Activated T-cell treated with anti-CD3 and anti-CD28 coated beads, Interleukin-2, amount 50 U/mL, for 72 hours (primary cell): ENCODE results near the gene BANF2. TPM values are rescaled to one million over a fixed set of nuclear protein-coding genes. Genes with fewer than 3 reads are reported as not detected.

ENCODE experiments used
- ATAC-seq, 2 donors: fragments of 150-1000 bp; cut with Tn5 transposase; replicated peaks in 1 of 2; 2 replicates each; pipeline ENCODE4 v1.10.0; 2021; ENCODE audit warnings: moderate library complexity in 2 of 2, mild to moderate bottlenecking in 1 of 2
- DNase-seq, 2 donors: peaks; one replicate each; pipeline ENCODE4 v3.0.0; 2021 to 2022; ENCODE audit warnings: mixed read lengths in 1 of 2
- H3K27ac Mint-ChIP-seq: one replicate; pipeline ENCODE4 v1.8.0; 2022; ENCODE audit warnings: mild to moderate bottlenecking, moderate library complexity, mixed read lengths
- H3K27me3 Mint-ChIP-seq: one replicate; pipeline ENCODE4 v1.8.0; 2022; ENCODE audit warnings: low read depth, mixed read lengths
- H3K36me3 Mint-ChIP-seq, 2 donors: one replicate each; pipeline ENCODE4 v1.8.0; 2022; ENCODE audit warnings: mixed read lengths in 2 of 2, mild to moderate bottlenecking in 1 of 2; ENCODE audit not compliant: insufficient read depth in 2 of 2
- H3K4me1 Mint-ChIP-seq: one replicate; pipeline ENCODE4 v1.8.0; 2022; ENCODE audit warnings: low read depth, mixed read lengths
- H3K4me3 Mint-ChIP-seq, 2 donors: one replicate each; pipeline ENCODE4 v1.8.0; 2022; ENCODE audit warnings: mild to moderate bottlenecking in 2 of 2, mixed read lengths in 2 of 2, moderate library complexity in 2 of 2
- H3K9me3 Mint-ChIP-seq, 2 donors: one replicate each; pipeline ENCODE4 v1.8.0; 2022; ENCODE audit warnings: mixed read lengths in 2 of 2
- total RNA-seq, 2 donors: library from RNA; stranded (reverse); gene quantifications; one replicate each; pipeline ENCODE4 v1.2.3, GENCODE V29; 2022

The BANF2 gene
- total RNA-seq, result not detected

- H3K4me1 Mint-ChIP-seq, result no peaks in the 10 kb centered on the region
- ATAC-seq (no peak), DNase-seq (no peak)
- H3K4me3 Mint-ChIP-seq, result no peak within 1 kb of the TSS
- no peak within 1 kb of the TSS for H3K27ac Mint-ChIP-seq
- no peaks in the 10 kb centered on the region for H3K36me3 Mint-ChIP-seq
- H3K27me3 Mint-ChIP-seq, result no peaks in the 10 kb centered on the region
- H3K9me3 Mint-ChIP-seq, result peaks cover 0 to 1% of the 10 kb centered on the region in 2 donors
Measured at GRCh38 chr20:17699931-17700351, at the start of gene BANF2. Gene BANF2, plus strand, starts transcription at chr20:17699966. Its CDS starts 25,060 bp downstream, at chr20:17725026.

DNA sequence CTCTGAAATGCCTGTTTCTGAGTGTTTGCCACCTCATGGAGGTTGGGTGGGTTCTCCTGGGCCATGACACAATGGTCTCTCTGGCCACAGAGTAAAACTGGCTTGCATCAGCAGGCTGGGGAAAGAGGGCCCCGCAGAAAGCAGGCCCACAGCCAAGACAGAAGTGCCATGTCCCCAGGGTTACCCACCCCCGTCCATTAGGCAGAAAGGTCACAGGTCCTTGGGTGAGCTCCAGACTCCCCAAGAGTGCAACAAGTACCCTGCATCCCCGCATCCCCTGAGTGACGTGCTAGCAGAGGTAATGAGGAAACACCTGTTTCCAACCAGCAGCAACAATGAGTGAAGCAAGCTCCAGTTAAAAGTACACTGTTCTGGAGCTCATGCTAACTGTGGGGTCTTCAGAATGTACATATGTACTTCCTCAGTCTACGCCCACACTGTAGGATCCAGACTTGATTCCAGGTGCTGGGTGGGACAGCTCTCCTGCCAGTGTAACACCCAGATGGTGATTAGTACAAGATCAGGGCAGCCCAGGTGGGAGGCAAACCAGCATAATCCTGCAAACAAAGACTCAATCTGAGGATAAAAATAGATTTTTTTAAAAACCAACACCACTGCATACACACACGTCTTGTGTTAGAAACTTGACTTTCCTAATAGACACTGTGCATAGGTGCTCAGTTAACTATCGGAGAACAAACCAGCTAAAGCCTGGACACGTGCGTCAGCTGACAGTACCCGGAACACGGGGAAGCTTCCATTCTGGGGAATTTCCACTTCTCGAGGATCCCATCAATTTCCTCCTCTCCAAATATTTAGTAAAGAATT lies 49.3 kb upstream of the BANF2 start:
- Mint-ChIP-seq H3K4me1 (peaks cover 8% of the 10 kb centered on the region), H3K27me3 (no peaks in the 10 kb centered on the region), H3K9me3 (no peaks in the 10 kb centered on the region), H3K36me3 (no peaks in the 10 kb centered on the region), H3K27ac (no peak overlapping the region), H3K4me3 (no peak overlapping the region)
- ATAC-seq (no peak), DNase-seq (no peak)

DNA sequence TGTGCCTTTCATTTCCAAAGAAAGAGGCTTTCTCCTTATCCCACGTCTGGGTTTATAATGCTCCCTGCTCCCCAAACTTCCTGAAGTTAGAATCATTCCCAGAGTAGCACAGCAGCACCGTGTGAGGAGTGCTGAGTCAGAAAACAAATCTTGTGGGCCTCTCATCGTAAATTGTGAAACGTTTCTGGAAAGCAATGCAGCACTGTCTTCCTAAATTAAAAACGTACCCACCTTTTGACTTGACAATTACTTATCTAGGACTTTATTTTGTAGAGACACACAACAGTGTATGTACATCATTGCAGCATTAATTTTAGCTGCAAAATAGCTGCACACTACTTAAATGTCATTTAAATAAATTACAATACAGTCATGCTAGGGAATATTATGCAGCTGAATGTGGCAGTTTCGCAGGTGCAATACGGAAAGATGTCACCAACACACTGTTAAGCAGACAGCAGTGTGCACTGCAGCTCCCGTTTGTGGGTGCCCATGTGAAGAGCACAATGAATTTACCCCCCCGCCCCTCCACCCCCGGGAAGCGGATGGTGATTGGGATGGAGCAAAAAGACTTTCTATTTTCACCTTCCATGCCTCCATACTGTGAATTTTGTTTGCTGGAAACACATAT lies 48.5 kb upstream of the BANF2 start:
- ATAC-seq (no peak), DNase-seq (no peak)
- Mint-ChIP-seq H3K9me3 (no peaks in the 10 kb centered on the region), H3K36me3 (no peaks in the 10 kb centered on the region), H3K4me1 (peaks cover 8% of the 10 kb centered on the region), H3K27me3 (no peaks in the 10 kb centered on the region), H3K27ac (no peak overlapping the region), H3K4me3 (no peak overlapping the region)

GRCh38 chr20:17651760-17652388 lies 47.9 kb upstream of the BANF2 start:
- H3K9me3 Mint-ChIP-seq, result no peaks in the 10 kb centered on the region
- no peaks in the 10 kb centered on the region for H3K27me3 Mint-ChIP-seq
- no peak for DNase-seq
- no peak for ATAC-seq
- no peak overlapping the region for H3K4me3 Mint-ChIP-seq
- no peaks in the 10 kb centered on the region for H3K36me3 Mint-ChIP-seq
- H3K27ac Mint-ChIP-seq, result no peak overlapping the region
- H3K4me1 Mint-ChIP-seq, result peaks cover 8% of the 10 kb centered on the region

- no peaks in the 10 kb centered on the region for H3K36me3 Mint-ChIP-seq
- H3K4me3 Mint-ChIP-seq, result no peak overlapping the region
- H3K4me1 Mint-ChIP-seq, result peaks cover 8% of the 10 kb centered on the region
- no peak for ATAC-seq
- H3K27ac Mint-ChIP-seq, result no peak overlapping the region
- no peaks in the 10 kb centered on the region for H3K27me3 Mint-ChIP-seq
- H3K9me3 Mint-ChIP-seq, result no peaks in the 10 kb centered on the region
- DNase-seq, result no peak
Measured at GRCh38 chr20:17652411-17652810, 47.4 kb upstream of the BANF2 start.

DNA sequence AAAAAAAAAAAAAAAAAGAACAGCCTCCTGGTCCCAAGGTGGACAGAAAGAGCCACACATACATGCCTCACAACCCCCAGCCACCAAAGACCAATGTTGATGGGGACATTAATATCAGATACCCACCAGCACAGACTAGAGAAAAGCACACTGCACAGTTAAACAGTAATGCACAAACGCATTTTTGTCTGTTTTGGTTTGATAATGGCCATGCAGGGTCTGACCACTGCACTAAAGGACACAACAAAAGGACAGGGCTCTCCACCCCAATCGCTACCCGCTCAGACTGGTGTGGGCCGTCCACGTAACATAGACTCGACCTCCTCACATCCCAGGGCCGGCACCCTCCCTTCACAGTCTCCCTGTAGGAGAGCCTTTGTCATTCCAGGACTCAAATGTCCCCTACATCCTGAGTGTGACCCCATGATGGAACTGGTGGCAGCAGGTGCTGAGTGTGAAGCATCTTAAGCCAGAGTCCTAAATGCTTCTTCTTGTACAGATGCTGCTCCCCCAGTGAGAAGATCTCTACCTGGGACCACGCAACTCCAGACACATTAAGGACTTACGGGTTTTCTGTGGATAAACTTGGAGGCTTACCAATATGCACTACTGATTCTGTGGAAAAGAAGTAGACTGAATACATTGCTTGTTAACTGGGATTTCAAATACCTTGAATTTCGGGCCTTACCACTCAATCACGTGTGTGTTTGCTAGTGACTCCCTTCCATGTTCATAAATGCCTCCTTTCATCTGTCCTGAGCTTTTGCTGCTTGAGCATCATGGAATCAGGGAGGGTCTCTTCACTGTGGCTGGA lies 45.7 kb upstream of the BANF2 start:
- Mint-ChIP-seq H3K27me3 (no peaks in the 10 kb centered on the region), H3K9me3 (peaks cover 0 to 5% of the 10 kb centered on the region in 2 donors), H3K4me1 (peaks cover 3% of the 10 kb centered on the region), H3K4me3 (no peak overlapping the region), H3K36me3 (peaks cover 8 to 9% of the 10 kb centered on the region in 2 donors), H3K27ac (no peak overlapping the region)
- no peak for ATAC-seq
- no peak for DNase-seq

- no peak for ATAC-seq
- H3K4me1 Mint-ChIP-seq, result no peaks in the 10 kb centered on the region
- H3K36me3 Mint-ChIP-seq, result peaks cover 9 to 10% of the 10 kb centered on the region in 2 donors
- H3K27me3 Mint-ChIP-seq, result no peaks in the 10 kb centered on the region
- H3K27ac Mint-ChIP-seq, result no peak overlapping the region
- H3K9me3 Mint-ChIP-seq, result peaks cover 0 to 5% of the 10 kb centered on the region in 2 donors
- H3K4me3 Mint-ChIP-seq, result no peak overlapping the region
- DNase-seq, result no peak
Measured at GRCh38 chr20:17654649-17655285, 45.0 kb upstream of the BANF2 start.

GRCh38 chr20:17655286-17655651 lies 44.5 kb upstream of the BANF2 start:
- peaks cover 1 to 5% of the 10 kb centered on the region in 2 donors for H3K9me3 Mint-ChIP-seq
- no peak for ATAC-seq
- H3K27ac Mint-ChIP-seq, result no peak overlapping the region

DNA sequence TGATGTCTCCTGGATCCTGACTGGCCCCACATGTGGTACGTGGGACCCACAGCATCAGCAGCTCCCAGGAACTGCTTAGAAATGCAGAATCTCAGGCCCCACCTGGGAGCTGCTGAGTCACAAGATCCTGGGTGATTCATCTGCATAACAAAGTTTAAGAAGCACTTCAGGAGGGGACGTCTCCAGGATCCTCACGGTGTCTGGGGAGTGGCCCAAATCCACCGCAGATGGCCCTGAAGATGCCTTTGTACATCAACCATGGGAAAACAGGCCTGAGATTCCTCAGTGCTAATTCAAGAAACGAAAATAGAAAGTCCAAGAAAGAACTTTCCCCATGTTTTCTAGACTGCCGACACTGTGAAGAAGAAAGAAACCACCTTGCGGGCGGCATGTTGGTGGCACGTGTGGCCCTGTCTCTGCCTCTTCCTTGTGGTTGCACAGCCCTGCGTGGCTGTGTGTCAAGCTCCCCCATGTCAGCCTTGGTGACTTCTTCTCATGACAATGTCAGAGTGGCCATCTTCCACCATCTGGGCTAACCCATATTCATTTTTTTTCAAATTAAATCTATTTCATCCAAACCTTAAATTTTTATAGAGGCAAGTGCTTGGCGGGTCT lies 43.8 kb upstream of the BANF2 start:
- Mint-ChIP-seq H3K27me3 (no peaks in the 10 kb centered on the region), H3K36me3 (peaks cover 9 to 15% of the 10 kb centered on the region in 2 donors), H3K9me3 (peaks cover 1 to 5% of the 10 kb centered on the region in 2 donors), H3K27ac (no peak overlapping the region), H3K4me3 (no peak overlapping the region), H3K4me1 (no peaks in the 10 kb centered on the region)
- ATAC-seq (peak in 1 of 2 donors; percentile 43), DNase-seq (peak in 1 of 2 donors; percentile 15)

More at GRCh38 chr20:17655286-17655651, 44.5 kb upstream of the BANF2 start:
- peaks cover 9 to 14% of the 10 kb centered on the region in 2 donors for H3K36me3 Mint-ChIP-seq
- no peaks in the 10 kb centered on the region for H3K27me3 Mint-ChIP-seq
- H3K4me3 Mint-ChIP-seq, result no peak overlapping the region
- H3K4me1 Mint-ChIP-seq, result no peaks in the 10 kb centered on the region
- no peak for DNase-seq

DNA sequence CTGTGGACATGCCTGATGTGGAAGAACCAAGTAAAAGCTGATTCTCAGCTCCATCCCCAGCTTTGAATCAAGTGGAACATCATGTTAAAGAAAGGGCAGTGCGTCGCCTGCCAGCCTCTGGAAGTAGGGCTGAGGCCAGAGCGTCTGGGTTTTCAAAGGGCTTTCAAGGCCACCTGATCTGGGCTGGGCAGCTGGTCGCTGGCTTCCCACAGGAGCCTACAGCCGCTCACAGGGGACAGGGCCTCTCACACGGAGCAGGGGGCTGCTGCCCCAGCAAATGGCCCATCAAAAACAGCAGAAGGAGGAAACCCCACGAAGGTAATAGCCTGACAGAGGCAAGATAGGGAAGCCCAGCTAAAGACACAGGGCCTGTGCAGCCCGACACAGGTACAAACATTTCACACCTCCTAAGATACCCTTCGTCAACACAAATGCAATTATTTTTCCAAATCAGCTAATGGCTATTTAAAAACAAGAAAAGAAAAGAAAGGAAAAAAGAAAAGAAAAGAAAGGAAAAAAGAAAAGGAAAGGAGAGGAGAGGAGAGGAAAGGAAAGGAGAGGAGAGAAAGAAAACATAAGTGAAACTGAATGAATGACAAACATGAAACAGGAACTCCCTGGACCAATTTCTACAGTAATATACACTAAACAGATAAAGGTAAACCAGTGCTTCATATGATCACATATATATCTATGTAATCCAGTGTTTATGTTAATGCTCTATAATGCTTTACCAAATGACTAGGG lies 42.5 kb upstream of the BANF2 start:
- no peak for DNase-seq
- no peak for ATAC-seq
- Mint-ChIP-seq H3K4me1 (peaks cover 8% of the 10 kb centered on the region), H3K9me3 (peaks cover 1 to 5% of the 10 kb centered on the region in 2 donors), H3K4me3 (no peak overlapping the region), H3K36me3 (peaks cover 9 to 15% of the 10 kb centered on the region in 2 donors), H3K27me3 (no peaks in the 10 kb centered on the region), H3K27ac (no peak overlapping the region)

- H3K36me3 Mint-ChIP-seq, result peaks cover 9 to 15% of the 10 kb centered on the region in 2 donors
- H3K27ac Mint-ChIP-seq, result no peak overlapping the region
- ATAC-seq (no peak), DNase-seq (no peak)
- H3K4me1 Mint-ChIP-seq, result peaks cover 12% of the 10 kb centered on the region
- no peak overlapping the region for H3K4me3 Mint-ChIP-seq
- H3K27me3 Mint-ChIP-seq, result no peaks in the 10 kb centered on the region
- H3K9me3 Mint-ChIP-seq, result peaks cover 1 to 5% of the 10 kb centered on the region in 2 donors
Measured at GRCh38 chr20:17657898-17658647, 41.7 kb upstream of the BANF2 start.
